K562 (cell line): ENCODE data around the gene LRRC7. TPM values are rescaled to one million over a fixed set of nuclear protein-coding genes. Genes with fewer than 3 reads are reported as not detected.

Source experiments
- ASH1L ChIP-seq: fragments of 450-650 bp; IDR thresholded peaks from 2 replicates; pipeline ENCODE4 v1.6.1; 2018; ENCODE audit warnings: borderline replicate concordance, mild to moderate bottlenecking, low read depth; ENCODE audit not compliant: partially characterized antibody
- PYGO2 ChIP-seq: fragments of 450-650 bp; IDR thresholded peaks from 2 replicates; pipeline ENCODE4 v1.6.1; 2016; ENCODE audit warnings: mild to moderate bottlenecking, missing genetic modification characterization, moderate library complexity, missing compliant biosample characterization
- polyA plus RNA-seq, 8 experiments: library from polyadenylated mRNA; depleted of rRNA in 4 of 8; stranded (reverse) in 5 of 8; unstranded in 3 of 8; fragments of >200 nt; fragmentation: Nextera tagmentation in 2 of 8; fragmentation: Illumina TruSeq in 1 of 8; extraction: Ambion mirVana in 2 of 8; extraction: Trizol in 1 of 8; gene quantifications; 2 replicates each; pipeline versions ENCODE4 v1.2.1 to v1.2.3, GENCODE V29; 2011 to 2014; ENCODE audit warnings: inconsistent platforms in 1 of 8, missing spikeins in 1 of 8
- total RNA-seq, 7 experiments: library from RNA; depleted of rRNA in 6 of 7; stranded (reverse); fragments of >200 nt in 6 of 7; fragmentation: Illumina TruSeq in 2 of 7; extraction: Trizol in 2 of 7; gene quantifications; 2 replicates each; pipeline versions ENCODE4 v1.2.1 to v1.2.3, GENCODE V29; 2011 to 2021; ENCODE audit warnings: low replicate concordance in 1 of 7
- TF ChIP-seq, protein P1 (sequence below), 2 experiments: fragments of 450-650 bp in 1 of 2; sonication (generic) in 1 of 2; formaldehyde crosslinking in 1 of 2; IDR thresholded peaks; 2 replicates each; pipeline versions ENCODE4 v1.7.1 to v1.9.0; 2016 to 2022; ENCODE audit warnings: inconsistent platforms in 1 of 2, mild to moderate bottlenecking in 1 of 2, missing genetic modification reagents in 1 of 2

Gene LRRC7
- total and polyA plus RNA-seq, 9 of the 15 experiments (the other 6 are each of a cell fraction or from before 2014, with no cell fraction given): 0.09 to 0.94 (median 0.49) TPM

DNA sequence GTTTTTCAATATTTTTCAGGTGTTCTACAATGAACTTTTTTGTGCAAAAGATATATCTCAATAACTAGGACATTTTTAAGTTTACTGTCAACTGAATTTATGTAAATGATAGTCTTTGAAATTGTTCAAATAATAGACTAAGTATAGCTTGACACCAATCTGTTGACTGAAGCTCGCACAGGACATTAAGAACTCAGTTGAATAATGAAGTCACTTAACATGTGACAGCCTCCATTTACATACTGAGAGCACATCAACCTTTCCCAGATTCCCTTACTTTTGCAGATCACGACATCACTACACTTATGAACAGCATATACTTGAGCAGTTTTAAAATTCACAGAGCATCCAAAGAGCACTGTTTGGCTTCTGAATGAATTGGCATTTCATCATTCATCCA lies 268.2 kb downstream of the LRRC7 start (continued):
- TF ChIP-seq, protein P1, sequence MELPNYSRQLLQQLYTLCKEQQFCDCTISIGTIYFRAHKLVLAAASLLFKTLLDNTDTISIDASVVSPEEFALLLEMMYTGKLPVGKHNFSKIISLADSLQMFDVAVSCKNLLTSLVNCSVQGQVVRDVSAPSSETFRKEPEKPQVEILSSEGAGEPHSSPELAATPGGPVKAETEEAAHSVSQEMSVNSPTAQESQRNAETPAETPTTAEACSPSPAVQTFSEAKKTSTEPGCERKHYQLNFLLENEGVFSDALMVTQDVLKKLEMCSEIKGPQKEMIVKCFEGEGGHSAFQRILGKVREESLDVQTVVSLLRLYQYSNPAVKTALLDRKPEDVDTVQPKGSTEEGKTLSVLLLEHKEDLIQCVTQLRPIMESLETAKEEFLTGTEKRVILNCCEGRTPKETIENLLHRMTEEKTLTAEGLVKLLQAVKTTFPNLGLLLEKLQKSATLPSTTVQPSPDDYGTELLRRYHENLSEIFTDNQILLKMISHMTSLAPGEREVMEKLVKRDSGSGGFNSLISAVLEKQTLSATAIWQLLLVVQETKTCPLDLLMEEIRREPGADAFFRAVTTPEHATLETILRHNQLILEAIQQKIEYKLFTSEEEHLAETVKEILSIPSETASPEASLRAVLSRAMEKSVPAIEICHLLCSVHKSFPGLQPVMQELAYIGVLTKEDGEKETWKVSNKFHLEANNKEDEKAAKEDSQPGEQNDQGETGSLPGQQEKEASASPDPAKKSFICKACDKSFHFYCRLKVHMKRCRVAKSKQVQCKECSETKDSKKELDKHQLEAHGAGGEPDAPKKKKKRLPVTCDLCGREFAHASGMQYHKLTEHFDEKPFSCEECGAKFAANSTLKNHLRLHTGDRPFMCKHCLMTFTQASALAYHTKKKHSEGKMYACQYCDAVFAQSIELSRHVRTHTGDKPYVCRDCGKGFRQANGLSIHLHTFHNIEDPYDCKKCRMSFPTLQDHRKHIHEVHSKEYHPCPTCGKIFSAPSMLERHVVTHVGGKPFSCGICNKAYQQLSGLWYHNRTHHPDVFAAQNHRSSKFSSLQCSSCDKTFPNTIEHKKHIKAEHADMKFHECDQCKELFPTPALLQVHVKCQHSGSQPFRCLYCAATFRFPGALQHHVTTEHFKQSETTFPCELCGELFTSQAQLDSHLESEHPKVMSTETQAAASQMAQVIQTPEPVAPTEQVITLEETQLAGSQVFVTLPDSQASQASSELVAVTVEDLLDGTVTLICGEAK (IDR thresholded peaks at IDR 0.05): no peak
- TF ChIP-seq, protein P1 (CRISPR knock-in tag; IDR thresholded peaks at IDR 0.05): no peak
- TF ChIP-seq ASH1L: no peak
- TF ChIP-seq PYGO2: no peak
- TF ChIP-seq, all 486 proteins: peak for 0
